ENCODE measurements around the gene ADAM33.

Gene ADAM33

GRCh38 chr20:3648951-3649350 lies 32.9 kb downstream of the ADAM33 start:
- no peak for DNase-seq (ENCODE audit: low spot score)

GRCh38 chr20:3647473-3647872 lies 34.3 kb downstream of the ADAM33 start:
- DNase-seq (ENCODE audit: low spot score), result no peak

GRCh38 chr20:3646651-3647050 lies 35.2 kb downstream of the ADAM33 start:
- no peak for DNase-seq (ENCODE audit: low spot score)

DNA sequence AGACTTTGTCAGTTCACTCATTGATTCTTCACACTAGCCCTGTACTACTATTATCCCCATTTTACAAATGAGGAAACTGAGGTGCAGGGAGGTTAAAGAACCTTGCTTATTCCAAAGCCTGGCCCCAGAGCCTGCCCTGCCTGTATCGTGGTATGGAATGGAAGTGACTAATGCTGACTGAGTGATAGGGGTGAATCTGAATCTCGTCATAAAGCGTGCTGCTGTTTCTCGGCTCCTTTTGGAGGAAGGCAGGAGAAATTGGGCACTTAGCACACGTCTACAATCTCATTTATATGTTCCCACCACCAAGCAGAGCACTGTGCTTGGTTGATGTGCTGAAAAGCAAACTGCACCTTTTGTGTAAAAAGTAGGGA lies 35.8 kb downstream of the ADAM33 start:
- no peak for DNase-seq (ENCODE audit: low spot score)

- DNase-seq (ENCODE audit: low spot score), result no peak
Observed at GRCh38 chr20:3645309-3646066, 36.3 kb downstream of the ADAM33 start.

GRCh38 chr20:3640259-3640658 lies 41.6 kb downstream of the ADAM33 start:
- DNase-seq (ENCODE audit: low spot score), result no peak

- no peak for DNase-seq (ENCODE audit: low spot score)
Observed at GRCh38 chr20:3635346-3635745, 46.5 kb downstream of the ADAM33 start.

DNA sequence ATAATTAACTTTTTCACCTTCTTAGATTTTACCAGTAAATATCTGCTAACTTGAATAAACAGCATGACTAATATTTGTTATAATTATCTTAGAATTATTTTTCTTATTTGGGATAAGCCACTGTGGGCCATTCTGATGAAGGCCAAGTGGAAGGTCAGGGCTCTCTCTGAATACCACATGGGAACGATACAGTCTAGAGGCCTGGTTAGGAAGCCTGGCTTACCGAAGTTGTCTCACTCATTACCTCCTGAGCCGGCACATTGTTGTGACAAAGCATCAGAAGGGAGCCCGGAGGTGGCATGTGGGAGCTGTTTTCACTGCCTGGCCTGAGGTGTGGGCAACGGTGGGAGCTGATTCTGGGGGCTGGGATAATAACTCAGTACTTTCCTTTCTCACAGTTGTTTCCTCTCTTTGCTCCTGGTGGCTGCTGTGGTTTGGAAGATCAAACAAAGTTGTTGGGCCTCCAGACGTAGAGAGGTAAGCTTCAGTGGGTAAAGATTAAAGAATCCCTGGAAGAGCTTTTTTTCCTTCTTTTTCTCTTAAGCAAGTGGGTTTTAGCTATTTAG lies 47.8 kb downstream of the ADAM33 start:
- no peak for DNase-seq (ENCODE audit: low spot score)

DNA sequence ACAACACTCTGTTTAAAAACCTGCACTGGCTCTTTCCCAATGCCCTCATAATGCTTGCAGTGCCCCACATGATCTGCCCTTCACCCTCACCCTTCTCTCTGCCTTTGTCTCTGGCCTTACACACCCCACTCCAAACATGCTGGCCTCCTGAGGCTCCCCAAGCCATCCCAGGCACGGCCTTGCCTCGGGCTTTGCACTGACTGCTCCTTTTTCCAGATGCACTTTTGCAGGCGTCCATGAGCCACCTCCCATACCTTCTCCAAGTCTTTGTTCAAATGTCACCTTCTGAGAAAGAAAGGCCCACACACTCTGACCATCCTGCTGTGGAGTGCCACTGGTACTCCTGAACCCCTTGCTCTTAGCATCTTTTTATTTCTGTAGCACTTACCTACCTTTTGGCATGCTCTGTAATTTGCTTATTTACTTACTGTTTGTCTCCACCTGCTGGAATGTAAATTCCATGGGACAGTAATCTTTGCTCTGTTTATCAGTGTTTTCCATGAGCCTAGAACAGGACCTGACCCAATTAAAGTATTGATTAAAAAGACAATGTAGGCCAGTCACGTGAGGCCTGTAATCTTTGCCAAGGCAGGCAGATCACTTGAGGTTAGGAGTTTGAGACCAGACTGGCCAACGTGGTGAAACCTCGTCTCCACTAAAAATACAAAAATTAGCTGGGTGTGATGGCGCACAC lies 49.4 kb downstream of the ADAM33 start:
- no peak for DNase-seq (ENCODE audit: low spot score)

- no peak for DNase-seq (ENCODE audit: low spot score)
Observed at GRCh38 chr20:3631534-3631933, 50.3 kb downstream of the ADAM33 start.

- no peak for DNase-seq (ENCODE audit: low spot score)
Observed at GRCh38 chr20:3630429-3630828, 51.4 kb downstream of the ADAM33 start.

GRCh38 chr20:3629893-3630292 lies 51.9 kb downstream of the ADAM33 start:
- no peak for DNase-seq (ENCODE audit: low spot score)

DNA sequence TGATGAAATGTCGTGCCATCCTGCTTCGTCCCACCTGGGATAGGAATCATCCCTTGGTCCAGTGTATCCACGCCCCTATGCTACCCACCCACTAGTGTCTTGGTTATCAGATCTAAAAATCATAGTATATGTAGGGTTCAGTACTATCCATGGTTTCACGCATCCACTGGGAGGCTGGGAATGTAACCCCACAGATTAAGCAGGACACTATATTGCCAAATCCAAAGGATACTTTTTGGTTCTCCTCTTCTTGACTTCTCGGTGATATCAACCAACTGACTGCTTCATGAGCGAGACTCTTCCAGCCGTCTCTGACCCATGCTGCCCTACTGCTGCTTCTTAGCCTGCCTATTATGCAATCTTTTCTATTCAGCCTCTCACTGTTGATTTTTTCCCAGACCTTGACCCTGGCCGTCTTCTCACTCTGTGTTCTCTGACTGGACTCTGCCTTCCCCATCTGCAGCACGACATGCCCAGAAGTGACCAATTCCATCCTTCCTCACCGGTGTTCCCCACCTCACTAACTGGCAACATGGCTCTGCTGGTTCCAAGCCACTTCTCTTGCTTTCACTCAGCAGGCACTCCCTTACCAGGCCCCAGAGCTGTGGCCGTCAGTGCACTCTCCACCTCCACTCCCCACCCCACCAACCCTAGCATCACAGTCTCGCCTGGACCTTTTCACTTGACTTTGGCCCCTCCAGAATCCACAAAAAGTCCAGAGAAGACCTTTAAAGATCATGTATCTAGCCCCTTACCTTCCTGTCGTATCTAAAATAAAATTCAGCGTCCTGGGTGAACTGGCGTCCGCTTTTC lies 53.1 kb downstream of the ADAM33 start:
- DNase-seq (ENCODE audit: low spot score), result no peak

DNA sequence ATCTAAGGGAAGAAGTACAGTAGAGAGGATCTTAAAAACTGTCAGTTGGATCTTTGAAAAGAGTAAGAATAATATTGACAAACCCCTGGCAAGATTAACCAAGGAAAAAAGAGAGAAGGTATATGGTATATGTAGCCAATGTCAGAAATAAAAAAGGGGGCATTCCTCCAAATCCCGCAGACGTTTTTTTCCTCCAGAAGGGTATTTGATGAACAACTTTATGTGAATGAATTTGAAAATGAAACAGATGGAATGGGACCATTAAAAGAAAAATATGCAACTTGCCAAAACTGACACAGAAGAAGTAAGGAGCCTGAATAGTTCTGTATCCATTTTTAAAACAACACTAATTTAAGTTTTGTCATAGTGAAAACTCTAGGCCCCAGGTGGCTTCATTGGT lies 54.3 kb downstream of the ADAM33 start:
- no peak for DNase-seq (ENCODE audit: low spot score)

DNA sequence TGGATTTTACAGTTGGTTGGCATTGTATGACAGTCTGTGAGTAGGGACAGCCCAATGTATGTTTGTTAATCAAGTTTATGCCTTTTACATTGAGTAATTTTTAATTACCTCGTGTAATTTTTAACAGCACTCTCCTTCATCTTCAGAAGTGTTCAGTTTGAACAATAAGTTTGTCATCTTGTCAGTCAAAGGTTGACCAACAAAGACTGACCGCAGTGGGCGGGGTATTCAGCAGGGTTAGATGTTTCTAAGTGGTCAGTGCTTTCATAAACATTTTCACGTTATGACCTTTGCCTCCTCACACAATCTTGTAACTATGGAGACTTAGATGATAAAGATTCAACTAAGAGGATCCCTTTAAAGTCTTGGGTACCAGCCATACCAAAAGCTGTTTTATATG lies 59.4 kb downstream of the ADAM33 start:
- no peak for DNase-seq (ENCODE audit: low spot score)

GRCh38 chr20:3621111-3621510 lies 60.7 kb downstream of the ADAM33 start:
- no peak for DNase-seq (ENCODE audit: low spot score)

Measured in activated CD4-positive, alpha-beta T cell treated with anti-CD3 and anti-CD28 coated beads, Interleukin-2, Interleukin-4, amounts not matched to agents 100 ng/mL and 50 ng/mL, durations not matched to agents 16 hours and 8 hours (primary cell).